H9 (cell line): ENCODE results near the gene CHSY1. TPM values are rescaled to one million over a fixed set of nuclear protein-coding genes. Genes with fewer than 3 reads are reported as not detected.

Experiments
- DNase-seq: peaks from one replicate; pipeline ENCODE4 v3.0.0-alpha.2; 2017
- H2AFZ ChIP-seq: one replicate; pipeline ENCODE4 v1.6.1; 2013; ENCODE audit warnings: mild to moderate bottlenecking, low read length, control low read depth, moderate library complexity
- H2AK5ac ChIP-seq: 2 replicates; pipeline ENCODE4 v1.6.1; 2013; ENCODE audit warnings: low read length, control low read depth, mixed read lengths; ENCODE audit not compliant: insufficient read length
- H2BK120ac ChIP-seq: one replicate; pipeline ENCODE4 v1.6.1; 2013; ENCODE audit warnings: low read depth, mild to moderate bottlenecking, low read length, control low read depth, inconsistent platforms; ENCODE audit not compliant: poor library complexity, severe bottlenecking
- H2BK12ac ChIP-seq: 2 replicates; pipeline ENCODE4 v1.6.1; 2013; ENCODE audit warnings: low read length, control low read depth, mixed read lengths, low read depth; ENCODE audit not compliant: insufficient read length
- H2BK15ac ChIP-seq: 2 replicates; pipeline ENCODE4 v1.6.1; 2013; ENCODE audit warnings: low read depth, low read length, control low read depth
- H2BK20ac ChIP-seq: one replicate; pipeline ENCODE4 v1.6.1; 2013; ENCODE audit warnings: low read depth, mild to moderate bottlenecking, low read length, control low read depth, inconsistent platforms; ENCODE audit not compliant: poor library complexity, severe bottlenecking
- H2BK5ac ChIP-seq: 2 replicates; pipeline ENCODE4 v1.6.1; 2013; ENCODE audit warnings: low read length, control low read depth, mixed read lengths; ENCODE audit not compliant: insufficient read length
- H3K14ac ChIP-seq: 2 replicates; pipeline ENCODE4 v1.6.1; 2013; ENCODE audit warnings: low read length, control low read depth; ENCODE audit not compliant: insufficient read depth
- H3K18ac ChIP-seq: 2 replicates; pipeline ENCODE4 v1.6.1; 2013; ENCODE audit warnings: low read depth, mild to moderate bottlenecking, mixed read lengths, low read length, control low read depth; ENCODE audit not compliant: insufficient read length
- H3K23ac ChIP-seq: 2 replicates; pipeline ENCODE4 v1.6.1; 2013; ENCODE audit warnings: low read length, control low read depth, mixed read lengths, low read depth; ENCODE audit not compliant: insufficient read length
- H3K23me2 ChIP-seq: 2 replicates; pipeline ENCODE4 v1.6.1; 2013; ENCODE audit warnings: low read depth, mild to moderate bottlenecking, mixed read lengths, low read length, control low read depth; ENCODE audit not compliant: insufficient read length, poor library complexity, severe bottlenecking
- H3K27ac ChIP-seq: 2 replicates; pipeline ENCODE4 v1.5.1; 2013; ENCODE audit warnings: low read length, control low read depth, mixed read lengths, low read depth; ENCODE audit not compliant: insufficient read length
- H3K27me3 ChIP-seq: 2 replicates; pipeline ENCODE4 v1.6.1; 2013; ENCODE audit warnings: low read length, control low read depth, inconsistent platforms; ENCODE audit not compliant: insufficient read depth
- H3K4ac ChIP-seq: 2 replicates; pipeline ENCODE4 v1.6.1; 2013; ENCODE audit warnings: low read depth, mild to moderate bottlenecking, control low read depth, inconsistent platforms, low read length, moderate library complexity
- H3K4me1 ChIP-seq: 2 replicates; pipeline ENCODE4 v1.6.1; 2013; ENCODE audit warnings: low read length, control low read depth, inconsistent platforms; ENCODE audit not compliant: insufficient read depth
- H3K4me2 ChIP-seq: 2 replicates; pipeline ENCODE4 v1.6.1; 2013; ENCODE audit warnings: low read length, control low read depth, mixed read lengths; ENCODE audit not compliant: insufficient read length, insufficient read depth
- H3K56ac ChIP-seq: 2 replicates; pipeline ENCODE4 v1.6.1; 2013; ENCODE audit warnings: low read depth, mild to moderate bottlenecking, mixed read lengths, low read length, control low read depth; ENCODE audit not compliant: insufficient read length
- H3K79me1 ChIP-seq: 2 replicates; pipeline ENCODE4 v1.6.1; 2013; ENCODE audit warnings: low read depth, mild to moderate bottlenecking, moderate library complexity, low read length, control low read depth, inconsistent platforms; ENCODE audit not compliant: insufficient read depth, poor library complexity, severe bottlenecking
- H3K79me2 ChIP-seq: 2 replicates; pipeline ENCODE4 v1.6.1; 2013; ENCODE audit warnings: low read length, control low read depth, inconsistent platforms; ENCODE audit not compliant: insufficient read depth
- H3K9ac ChIP-seq: 2 replicates; pipeline ENCODE4 v1.6.1; 2013; ENCODE audit warnings: low read length, control low read depth, mixed read lengths; ENCODE audit not compliant: insufficient read length; ENCODE audit errors: extremely low read depth
- H3K9me3 ChIP-seq: one replicate; pipeline ENCODE4 v1.6.1; 2013; ENCODE audit warnings: low read depth, low read length, inconsistent platforms; ENCODE audit not compliant: control insufficient read depth
- H3T11ph ChIP-seq: one replicate; pipeline ENCODE4 v1.6.1; 2013; ENCODE audit warnings: mild to moderate bottlenecking, low read length, control low read depth, inconsistent platforms
- H4K20me1 ChIP-seq: one replicate; pipeline ENCODE4 v1.6.1; 2013; ENCODE audit not compliant: control insufficient read depth, insufficient read length, insufficient read depth
- H4K5ac ChIP-seq: 2 replicates; pipeline ENCODE4 v1.6.1; 2013; ENCODE audit warnings: low read depth, mild to moderate bottlenecking, mixed read lengths, low read length, control low read depth; ENCODE audit not compliant: insufficient read length
- H4K8ac ChIP-seq: replicated peaks from 2 replicates; pipeline ENCODE4 v1.6.1; 2013; ENCODE audit warnings: low read length, control low read depth, mixed read lengths, low read depth; ENCODE audit not compliant: insufficient read length
- H4K91ac ChIP-seq: 2 replicates; pipeline ENCODE4 v1.6.1; 2013; ENCODE audit warnings: low read depth, mild to moderate bottlenecking, moderate library complexity, mixed read lengths, low read length, control low read depth; ENCODE audit not compliant: insufficient read length
- H3K27ac Mint-ChIP-seq, 3 experiments: 2 replicates in 2 of 3; 3 replicates in 1 of 3; pipeline ENCODE4 v1.8.0; 2020 to 2021; ENCODE audit warnings: mixed read lengths in 3 of 3, mild to moderate bottlenecking in 1 of 3, moderate library complexity in 1 of 3
- H3K27me3 Mint-ChIP-seq: 2 replicates; pipeline ENCODE4 v1.8.0; 2021; ENCODE audit warnings: low read depth, mild to moderate bottlenecking, moderate library complexity, mixed read lengths
- H3K36me3 Mint-ChIP-seq, 3 experiments: 2 replicates in 2 of 3; 3 replicates in 1 of 3; pipeline ENCODE4 v1.8.0; 2020 to 2021; ENCODE audit warnings: low read depth in 3 of 3, mixed read lengths in 3 of 3; ENCODE audit not compliant: insufficient read depth in 1 of 3
- H3K4me1 Mint-ChIP-seq, 2 experiments: 2 replicates each; pipeline ENCODE4 v1.8.0; 2020; ENCODE audit warnings: mixed read lengths in 2 of 2
- H3K4me3 Mint-ChIP-seq, 2 experiments: 2 replicates in 1 of 2; 3 replicates in 1 of 2; pipeline ENCODE4 v1.8.0; 2020 to 2021; ENCODE audit warnings: mild to moderate bottlenecking in 2 of 2, mixed read lengths in 2 of 2, moderate library complexity in 1 of 2
- H3K9me3 Mint-ChIP-seq, 2 experiments: 2 replicates in 1 of 2; 3 replicates in 1 of 2; pipeline ENCODE4 v1.8.0; 2020; ENCODE audit warnings: mild to moderate bottlenecking in 2 of 2, mixed read lengths in 2 of 2, moderate library complexity in 1 of 2
- CTCF ChIP-seq: fragments of 200-600 bp; sonication (generic); conservative IDR thresholded peaks from 3 replicates; pipeline ENCODE4 v1.8.0; 2021; ENCODE audit warnings: antibody characterized with exemption, mild to moderate bottlenecking
- WGBS: extraction: QIAGEN DNeasy Blood & Tissue Kit; methylation state at CpG from one replicate; pipeline ENCODE4 v1.1.7; 2013; ENCODE audit warnings: missing lambda C conversion rate, low lambda C conversion rate, mixed read lengths; ENCODE audit not compliant: insufficient read length; ENCODE audit errors: extremely low coverage; 5-methylcytosine and 5-hydroxymethylcytosine counted together
- total RNA-seq: library from RNA; stranded (reverse); gene quantifications from 2 replicates; pipeline ENCODE4 v1.2.1, GENCODE V29; 2021

Gene CHSY1
- total RNA-seq, 1 experiment from 2014 or later: 68.3 TPM

GRCh38 chr15:101139986-101140696 lies 111.7 kb downstream of the CHSY1 start:
- Histone ChIP-seq H2BK20ac (no peak overlapping the region), H2AK5ac (no peak overlapping the region), H2BK15ac (no peak overlapping the region), H4K5ac (no peak overlapping the region), H3K9ac (no peak overlapping the region), H2BK120ac (no peak overlapping the region), H3K14ac (no peak overlapping the region), H3T11ph (no peak overlapping the region), H4K20me1 (no peaks in the 10 kb centered on the region), H3K27me3 (no peaks in the 10 kb centered on the region), H3K9me3 (no peaks in the 10 kb centered on the region), H4K91ac (no peak overlapping the region), H3K23me2 (no peaks in the 10 kb centered on the region), H3K56ac (no peak overlapping the region), H3K4ac (no peak overlapping the region), H3K27ac (no peak overlapping the region), H2BK12ac (no peak overlapping the region), H3K79me1 (no peaks in the 10 kb centered on the region), H3K18ac (no peak overlapping the region), H3K4me1 (no peaks in the 10 kb centered on the region), H3K79me2 (no peaks in the 10 kb centered on the region), H2AFZ (no peak overlapping the region), H4K8ac (no peak overlapping the region), H2BK5ac (no peak overlapping the region), H3K4me2 (no peak overlapping the region), H3K23ac (no peak overlapping the region)
- H3K4me3 Mint-ChIP-seq: no peak overlapping the region
- no peak for DNase-seq
- TF ChIP-seq CTCF: no peak
- WGBS: no CpG with 5 or more reads among the region's 15 CpGs
- H3K27ac Mint-ChIP-seq: no peak overlapping the region
- peaks cover 1% of the 10 kb centered on the region; the same call in 1 of the 2 replicates for H3K27me3 Mint-ChIP-seq
- H3K4me1 Mint-ChIP-seq: peaks cover 8 to 12% of the 10 kb centered on the region in 2 experiments
- H3K36me3 Mint-ChIP-seq: no peaks in the 10 kb centered on the region; a peak in 1 of 7 replicates
- peaks cover 0 to 3% of the 10 kb centered on the region in 2 experiments; a peak in 1 of 5 replicates for H3K9me3 Mint-ChIP-seq
